AG09309 (cell line): ENCODE data around the gene STMP1.

Experiments
- DNase-seq: peaks from one replicate; pipeline ENCODE4 v3.0.0-alpha.2; 2010; ENCODE audit warnings: low read depth
- H3K4me3 ChIP-seq: 2 replicates; pipeline ENCODE4 v1.5.1; 2011; ENCODE audit warnings: mild to moderate bottlenecking, low read depth, low read length, moderate library complexity; ENCODE audit not compliant: control insufficient read depth
- CTCF ChIP-seq: IDR thresholded peaks from 2 replicates; pipeline ENCODE4 v1.5.1; 2011; ENCODE audit warnings: mild to moderate bottlenecking, low read depth, low read length, inconsistent platforms; ENCODE audit not compliant: insufficient read depth, control insufficient read depth; ENCODE audit errors: missing control alignments

Gene STMP1

GRCh38 chr7:135718219-135718618, 55.9 kb downstream of the STMP1 start:
- no peak for DNase-seq
- TF ChIP-seq CTCF, result no peak
- H3K4me3 ChIP-seq, result no peak overlapping the region

- DNase-seq, result no peak
- H3K4me3 ChIP-seq, result no peak overlapping the region
- TF ChIP-seq CTCF, result no peak
These were observed 56.6 kb downstream of the STMP1 start for GRCh38 chr7:135718794-135719437.

GRCh38 chr7:135719688-135720087, 57.4 kb downstream of the STMP1 start:
- DNase-seq, result no peak
- no peak overlapping the region for H3K4me3 ChIP-seq
- no peak for TF ChIP-seq CTCF

- DNase-seq, result no peak
- no peak for TF ChIP-seq CTCF
- H3K4me3 ChIP-seq, result no peak overlapping the region
These were observed 59.0 kb downstream of the STMP1 start for GRCh38 chr7:135721198-135721820.

GRCh38 chr7:135723411-135723810, 61.1 kb downstream of the STMP1 start:
- no peak for DNase-seq
- H3K4me3 ChIP-seq, result no peak overlapping the region
- TF ChIP-seq CTCF, result no peak
